Memory B cell (primary cell): ENCODE data around the gene TIMM10.

Experiments used
- ATAC-seq: fragments of 150-1000 bp; cut with Tn5 transposase; 2 replicates; pipeline ENCODE4 v1.10.0; 2021; ENCODE audit warnings: low read depth, mild to moderate bottlenecking, moderate library complexity
- DNase-seq, 2 donors: peaks; one replicate each; pipeline ENCODE4 v3.0.0; 2022; ENCODE audit warnings: low spot score in 2 of 2
- H3K27ac Mint-ChIP-seq: one replicate; pipeline ENCODE4 v1.8.0; 2022; ENCODE audit warnings: mild to moderate bottlenecking, moderate library complexity, mixed read lengths
- H3K27me3 Mint-ChIP-seq: one replicate; pipeline ENCODE4 v1.8.0; 2022; ENCODE audit warnings: mixed read lengths
- H3K36me3 Mint-ChIP-seq: one replicate; pipeline ENCODE4 v1.8.0; 2022; ENCODE audit warnings: mild to moderate bottlenecking, mixed read lengths
- H3K4me1 Mint-ChIP-seq: one replicate; pipeline ENCODE4 v1.8.0; 2022; ENCODE audit warnings: mixed read lengths
- H3K4me3 Mint-ChIP-seq: one replicate; pipeline ENCODE4 v1.8.0; 2022; ENCODE audit warnings: mild to moderate bottlenecking, moderate library complexity, mixed read lengths
- H3K9me3 Mint-ChIP-seq: one replicate; pipeline ENCODE4 v1.8.0; 2022; ENCODE audit warnings: mixed read lengths

Gene TIMM10

GRCh38 chr11:57479021-57479663, 51.4 kb downstream of the TIMM10 start:
- Mint-ChIP-seq H3K4me1 (peaks cover 37% of the 10 kb centered on the region), H3K36me3 (no peaks in the 10 kb centered on the region), H3K9me3 (no peaks in the 10 kb centered on the region), H3K27me3 (peaks cover 10% of the 10 kb centered on the region), H3K27ac (no peak overlapping the region), H3K4me3 (no peak overlapping the region)
- ATAC-seq = no peak
- DNase-seq = no peak
